Esophagus muscularis mucosa (tissue), 3 donors: Measurements from ENCODE around the gene EIF5B.

ENCODE experiments used
- POLR2A ChIP-seq: fragments of 450-650 bp; IDR thresholded peaks from one replicate; pipeline ENCODE4 v1.6.1; 2017; ENCODE audit warnings: antibody characterized with exemption, moderate library complexity, mild to moderate bottlenecking, low read depth
- TF ChIP-seq, protein P1 (sequence below), 3 experiments: fragments of 200-600 bp in 2 of 3; fragments of 450-650 bp in 1 of 3; sonication (generic) in 2 of 3; IDR thresholded peaks; one replicate each; pipeline ENCODE4 v1.5.1; 2017 to 2019; ENCODE audit warnings: antibody characterized with exemption in 3 of 3, mild to moderate bottlenecking in 2 of 3, moderate library complexity in 1 of 3

DNA sequence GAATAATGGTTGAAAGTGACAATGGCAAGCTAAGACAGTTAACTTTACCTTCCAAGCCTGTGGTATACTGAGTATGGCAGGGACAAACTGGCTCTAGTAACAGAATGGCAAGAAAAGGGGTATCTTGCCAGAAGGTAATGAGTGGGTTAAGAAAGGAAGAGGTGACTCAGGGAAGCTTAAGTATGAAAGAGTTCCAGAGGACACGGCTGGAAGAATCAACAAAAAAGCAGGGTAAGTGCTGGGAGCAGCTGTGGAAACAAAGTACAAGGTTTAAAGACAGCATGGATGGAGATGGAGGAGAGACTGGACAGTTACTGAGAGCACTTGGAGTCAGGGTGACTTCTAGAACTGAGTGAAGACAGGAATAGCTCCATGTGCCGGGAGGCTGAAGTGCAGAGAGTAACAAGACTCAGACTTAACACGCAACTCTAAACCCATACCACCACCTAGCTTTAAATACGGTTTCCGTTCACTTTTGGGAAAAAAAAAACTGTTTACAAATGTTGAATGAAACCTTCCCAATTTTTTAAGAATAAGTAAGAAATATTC, 83.6 kb downstream of the EIF5B start:
- TF ChIP-seq, protein P1, sequence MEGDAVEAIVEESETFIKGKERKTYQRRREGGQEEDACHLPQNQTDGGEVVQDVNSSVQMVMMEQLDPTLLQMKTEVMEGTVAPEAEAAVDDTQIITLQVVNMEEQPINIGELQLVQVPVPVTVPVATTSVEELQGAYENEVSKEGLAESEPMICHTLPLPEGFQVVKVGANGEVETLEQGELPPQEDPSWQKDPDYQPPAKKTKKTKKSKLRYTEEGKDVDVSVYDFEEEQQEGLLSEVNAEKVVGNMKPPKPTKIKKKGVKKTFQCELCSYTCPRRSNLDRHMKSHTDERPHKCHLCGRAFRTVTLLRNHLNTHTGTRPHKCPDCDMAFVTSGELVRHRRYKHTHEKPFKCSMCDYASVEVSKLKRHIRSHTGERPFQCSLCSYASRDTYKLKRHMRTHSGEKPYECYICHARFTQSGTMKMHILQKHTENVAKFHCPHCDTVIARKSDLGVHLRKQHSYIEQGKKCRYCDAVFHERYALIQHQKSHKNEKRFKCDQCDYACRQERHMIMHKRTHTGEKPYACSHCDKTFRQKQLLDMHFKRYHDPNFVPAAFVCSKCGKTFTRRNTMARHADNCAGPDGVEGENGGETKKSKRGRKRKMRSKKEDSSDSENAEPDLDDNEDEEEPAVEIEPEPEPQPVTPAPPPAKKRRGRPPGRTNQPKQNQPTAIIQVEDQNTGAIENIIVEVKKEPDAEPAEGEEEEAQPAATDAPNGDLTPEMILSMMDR (IDR thresholded peaks at IDR 0.05): no peak
- TF ChIP-seq POLR2A: no peak
